SU-DHL-6 (cell line): ENCODE results near the gene CMKLR1.

Experiments
- H2AFZ ChIP-seq: fragments of 200-600 bp; sonication (generic); 2 replicates; pipeline ENCODE4 v1.6.1; 2014; ENCODE audit warnings: low read depth, mild to moderate bottlenecking, moderate library complexity, mixed read lengths, antibody characterized with exemption, low read length; ENCODE audit not compliant: severe bottlenecking
- H3F3A ChIP-seq: fragments of 200-600 bp; shearing (Covaris generic); 2 replicates; pipeline ENCODE4 v1.6.0; 2016; ENCODE audit warnings: antibody characterized with exemption, mild to moderate bottlenecking; ENCODE audit not compliant: insufficient read depth
- H3K27ac ChIP-seq: fragments of 200-600 bp; sonication (generic); 2 replicates; pipeline ENCODE4 v1.5.1; 2016; ENCODE audit warnings: low read depth, mild to moderate bottlenecking, low read length, moderate library complexity, mixed read lengths
- H3K27me3 ChIP-seq: fragments of 200-600 bp; sonication (generic), shearing (Covaris generic); 2 replicates; pipeline ENCODE4 v1.6.0; 2014; ENCODE audit warnings: mild to moderate bottlenecking, low read length
- H3K36me3 ChIP-seq: fragments of 200-600 bp; sonication (generic); 2 replicates; pipeline ENCODE4 v1.6.1; 2014; ENCODE audit warnings: mild to moderate bottlenecking, low read length, mixed read lengths
- H3K4me2 ChIP-seq: fragments of 300-600, 200-600 bp; shearing (Covaris generic), sonication (generic); 2 replicates; pipeline ENCODE4 v1.6.0; 2014; ENCODE audit warnings: low read length, low read depth, mild to moderate bottlenecking; ENCODE audit not compliant: poor library complexity, severe bottlenecking
- H3K4me3 ChIP-seq: fragments of 200-600 bp; sonication (generic); 2 replicates; pipeline ENCODE4 v1.5.1; 2014; ENCODE audit warnings: antibody characterized with exemption, low read length, mild to moderate bottlenecking, mixed read lengths; ENCODE audit not compliant: insufficient read depth, poor library complexity, severe bottlenecking
- H3K79me2 ChIP-seq: fragments of 200-600 bp; sonication (generic); 2 replicates; pipeline ENCODE4 v1.6.1; 2014; ENCODE audit warnings: mild to moderate bottlenecking, low read length, moderate library complexity; ENCODE audit not compliant: insufficient read depth
- H3K9ac ChIP-seq: fragments of 200-600 bp; sonication (generic); 2 replicates; pipeline ENCODE4 v1.7.0; 2014; ENCODE audit warnings: mild to moderate bottlenecking, low read length
- H3K9me2 ChIP-seq: fragments of 200-600 bp; sonication (generic); replicated peaks from 2 replicates; pipeline ENCODE4 v1.6.1; 2014; ENCODE audit warnings: low read length; ENCODE audit not compliant: insufficient read depth
- H3K9me3 ChIP-seq: fragments of 200-600 bp; sonication (generic); 2 replicates; pipeline ENCODE4 v1.6.1; 2014; ENCODE audit warnings: low read length, mixed read lengths; ENCODE audit not compliant: insufficient read depth
- H4K20me1 ChIP-seq: fragments of 200-600 bp; sonication (generic); 2 replicates; pipeline ENCODE4 v1.6.1; 2014; ENCODE audit warnings: low read depth, mild to moderate bottlenecking, antibody characterized with exemption, low read length, moderate library complexity, mixed read lengths
- EZH2phosphoT487 ChIP-seq: fragments of 200-600 bp; sonication (generic), shearing (Covaris generic); conservative IDR thresholded peaks from 2 replicates; pipeline ENCODE4 v1.6.1; 2018; ENCODE audit warnings: mild to moderate bottlenecking, antibody characterized with exemption, low read length, moderate library complexity, mixed read lengths
- TF ChIP-seq, protein P1 (sequence below): fragments of 200-600 bp; sonication (generic); IDR thresholded peaks from one replicate; pipeline ENCODE4 v1.5.1; 2017; ENCODE audit warnings: antibody characterized with exemption, mild to moderate bottlenecking, low read length, moderate library complexity; ENCODE audit not compliant: insufficient read depth, poor library complexity, severe bottlenecking

Gene CMKLR1

DNA sequence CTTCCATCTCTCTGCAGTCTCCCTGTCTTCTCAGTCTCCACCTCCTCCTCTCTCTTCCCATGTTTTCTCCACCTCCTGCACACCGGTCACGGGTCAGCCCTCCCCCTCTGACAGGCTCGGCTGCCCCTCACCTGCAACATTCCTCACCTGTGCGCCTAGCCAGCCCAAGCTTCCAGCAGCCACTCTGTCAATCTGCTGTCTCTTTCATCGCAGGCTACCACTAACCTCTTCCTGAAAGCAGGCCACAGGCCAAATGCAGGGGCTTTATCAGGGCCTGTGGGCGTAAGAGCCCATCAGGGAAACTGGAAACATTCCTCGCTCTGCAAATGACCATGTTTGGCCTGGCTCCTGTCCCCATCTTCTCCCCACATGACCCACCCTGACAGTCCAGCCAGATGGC is 34.5 kb downstream of the CMKLR1 start:
- Histone ChIP-seq H2AFZ (no peak overlapping the region), H3K9ac (no peak overlapping the region), H3K27me3 (no peaks in the 10 kb centered on the region), H3F3A (no peaks in the 10 kb centered on the region), H3K4me3 (no peak overlapping the region), H3K27ac (no peak overlapping the region), H3K79me2 (no peaks in the 10 kb centered on the region), H3K4me2 (no peak overlapping the region), H3K9me2 (no peaks in the 10 kb centered on the region), H4K20me1 (no peaks in the 10 kb centered on the region), H3K9me3 (no peaks in the 10 kb centered on the region), H3K36me3 (no peaks in the 10 kb centered on the region)
- TF ChIP-seq, protein P1, sequence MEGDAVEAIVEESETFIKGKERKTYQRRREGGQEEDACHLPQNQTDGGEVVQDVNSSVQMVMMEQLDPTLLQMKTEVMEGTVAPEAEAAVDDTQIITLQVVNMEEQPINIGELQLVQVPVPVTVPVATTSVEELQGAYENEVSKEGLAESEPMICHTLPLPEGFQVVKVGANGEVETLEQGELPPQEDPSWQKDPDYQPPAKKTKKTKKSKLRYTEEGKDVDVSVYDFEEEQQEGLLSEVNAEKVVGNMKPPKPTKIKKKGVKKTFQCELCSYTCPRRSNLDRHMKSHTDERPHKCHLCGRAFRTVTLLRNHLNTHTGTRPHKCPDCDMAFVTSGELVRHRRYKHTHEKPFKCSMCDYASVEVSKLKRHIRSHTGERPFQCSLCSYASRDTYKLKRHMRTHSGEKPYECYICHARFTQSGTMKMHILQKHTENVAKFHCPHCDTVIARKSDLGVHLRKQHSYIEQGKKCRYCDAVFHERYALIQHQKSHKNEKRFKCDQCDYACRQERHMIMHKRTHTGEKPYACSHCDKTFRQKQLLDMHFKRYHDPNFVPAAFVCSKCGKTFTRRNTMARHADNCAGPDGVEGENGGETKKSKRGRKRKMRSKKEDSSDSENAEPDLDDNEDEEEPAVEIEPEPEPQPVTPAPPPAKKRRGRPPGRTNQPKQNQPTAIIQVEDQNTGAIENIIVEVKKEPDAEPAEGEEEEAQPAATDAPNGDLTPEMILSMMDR = no peak

DNA sequence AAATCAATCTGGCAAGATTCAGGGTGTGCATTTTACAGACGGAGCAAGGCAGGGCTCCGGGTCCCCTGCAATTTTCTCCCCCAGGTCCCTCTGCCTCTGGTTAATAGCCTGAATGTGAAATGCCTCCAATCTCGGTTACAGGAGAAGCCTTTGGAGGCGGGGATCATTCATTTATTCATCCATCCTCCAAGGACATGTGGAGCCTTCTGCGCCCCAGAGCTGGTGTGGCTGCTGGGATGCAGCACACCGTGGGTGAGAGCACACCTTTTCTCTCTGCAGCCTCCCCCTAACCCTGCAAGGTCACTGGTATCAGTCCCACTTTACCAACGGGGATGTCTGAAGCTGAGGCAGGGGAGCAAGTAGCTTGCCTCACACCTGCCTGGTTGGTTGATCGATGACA is 35.4 kb downstream of the CMKLR1 start:
- Histone ChIP-seq H3K9me3 (no peaks in the 10 kb centered on the region), H2AFZ (no peak overlapping the region), H3K27ac (no peak overlapping the region), H3K9me2 (no peaks in the 10 kb centered on the region), H3K4me2 (no peak overlapping the region), H3F3A (no peaks in the 10 kb centered on the region), H4K20me1 (no peaks in the 10 kb centered on the region), H3K36me3 (no peaks in the 10 kb centered on the region), H3K79me2 (no peaks in the 10 kb centered on the region), H3K27me3 (no peaks in the 10 kb centered on the region), H3K9ac (no peak overlapping the region), H3K4me3 (no peak overlapping the region)
- TF ChIP-seq, protein P1 = no peak
- no peak for TF ChIP-seq EZH2phosphoT487

DNA sequence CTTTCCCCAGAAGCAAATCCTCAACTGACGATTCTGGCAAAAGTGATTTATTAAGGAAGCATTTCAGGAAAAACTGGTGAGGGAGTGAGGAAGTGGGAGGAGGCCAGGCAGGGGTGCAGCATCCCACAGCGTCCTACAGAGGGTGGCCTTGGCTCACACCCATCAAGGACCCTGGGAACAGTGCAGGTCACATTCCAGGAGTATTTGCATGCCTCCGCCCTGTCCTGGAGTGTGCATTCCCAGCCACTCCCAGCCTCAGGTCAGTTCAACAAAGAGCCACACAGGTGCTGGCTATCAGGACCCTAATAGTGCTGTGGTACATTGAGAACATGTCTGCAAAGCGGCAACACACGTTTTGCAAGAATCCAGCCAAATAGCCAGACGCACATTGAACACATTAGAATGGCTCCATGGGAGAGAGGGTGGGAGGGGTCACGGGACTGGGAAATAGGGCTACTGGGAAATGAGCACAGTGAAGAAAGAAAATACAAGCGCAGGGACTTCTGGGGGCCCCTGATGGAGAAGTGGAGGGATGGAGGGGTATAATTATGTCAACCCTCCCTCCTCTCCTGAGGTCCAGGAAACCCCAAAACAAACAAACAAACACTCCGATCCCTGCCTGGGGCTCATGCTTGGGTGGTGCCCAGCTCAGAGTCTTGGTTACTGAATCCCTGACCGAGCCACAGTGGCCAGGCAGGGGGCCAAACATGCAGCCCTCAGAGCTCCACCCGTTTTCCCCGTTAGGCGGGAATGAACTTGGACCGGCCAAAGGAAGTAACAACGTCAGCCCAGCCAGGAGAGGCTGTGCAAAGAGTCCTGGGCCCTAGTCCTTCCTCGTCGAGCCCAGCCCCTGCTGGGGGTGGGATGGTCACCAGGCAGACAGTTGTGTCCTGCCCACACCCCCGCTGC is 36.5 kb downstream of the CMKLR1 start:
- Histone ChIP-seq H3K4me2 (no peak overlapping the region), H3K27me3 (no peaks in the 10 kb centered on the region)
- TF ChIP-seq, protein P1 = no peak
- TF ChIP-seq EZH2phosphoT487 = no peak

More for the DNA sequence above, 36.5 kb downstream of the CMKLR1 start:
- Histone ChIP-seq H3F3A (no peaks in the 10 kb centered on the region), H3K9me3 (no peaks in the 10 kb centered on the region), H3K27ac (no peak overlapping the region), H3K79me2 (no peaks in the 10 kb centered on the region), H3K9me2 (no peaks in the 10 kb centered on the region), H3K9ac (no peak overlapping the region), H2AFZ (no peak overlapping the region), H3K36me3 (no peaks in the 10 kb centered on the region), H4K20me1 (no peaks in the 10 kb centered on the region), H3K4me3 (no peak overlapping the region)
